CD4-positive, CD25-positive, alpha-beta regulatory T cell (primary cell): ENCODE measurements around the gene FKBP8. TPM values are rescaled to one million over a fixed set of nuclear protein-coding genes. Genes with fewer than 3 reads are reported as not detected.
"Not testable (repeated sequence)": the region's sequence is repeated elsewhere in the genome, so short reads cannot be mapped to it uniquely, and the experiment has no call there.

Experiments
- ATAC-seq, 2 donors: fragments of 150-1000 bp; cut with Tn5 transposase; one replicate each; pipeline ENCODE4 v1.10.0; 2021; ENCODE audit warnings: low read depth in 2 of 2, moderate number of reproducible peaks in 2 of 2, moderate library complexity in 1 of 2
- DNase-seq, 3 donors: peaks; one replicate each; pipeline versions ENCODE4 v3.0.0 to v3.0.0-alpha.2; 2012 to 2022; ENCODE audit warnings: mixed read lengths in 1 of 3
- H3K27ac ChIP-seq: one replicate; pipeline ENCODE4 v1.7.0; 2013; ENCODE audit warnings: mild to moderate bottlenecking, low read length; ENCODE audit not compliant: insufficient read depth, poor library complexity, severe bottlenecking
- H3K27me3 ChIP-seq: one replicate; pipeline ENCODE4 v1.7.0; 2013; ENCODE audit warnings: low read length; ENCODE audit not compliant: control insufficient read depth, insufficient read depth
- H3K36me3 ChIP-seq: one replicate; pipeline ENCODE4 v1.7.0; 2013; ENCODE audit warnings: mild to moderate bottlenecking, low read length, moderate library complexity; ENCODE audit not compliant: control insufficient read depth, insufficient read depth
- H3K4me1 ChIP-seq: 2 replicates; pipeline ENCODE4 v1.7.0; 2013; ENCODE audit warnings: mild to moderate bottlenecking, low read length; ENCODE audit not compliant: insufficient read depth, control insufficient read depth, poor library complexity, severe bottlenecking
- H3K4me3 ChIP-seq: one replicate; pipeline ENCODE4 v1.7.0; 2013; ENCODE audit warnings: low read depth, mild to moderate bottlenecking, low read length, moderate library complexity
- H3K9me3 ChIP-seq, 2 experiments: 1 replicate in 1 of 2; 2 replicates in 1 of 2; pipeline ENCODE4 v1.7.0; 2013; ENCODE audit warnings: low read length in 2 of 2, mild to moderate bottlenecking in 1 of 2, moderate library complexity in 1 of 2; ENCODE audit not compliant: control insufficient read depth in 2 of 2
- H3K27ac Mint-ChIP-seq, 3 donors: one replicate each; pipeline ENCODE4 v1.8.0; 2020 to 2022; ENCODE audit warnings: mild to moderate bottlenecking in 3 of 3, mixed read lengths in 3 of 3, moderate library complexity in 2 of 3
- H3K27me3 Mint-ChIP-seq: one replicate; pipeline ENCODE4 v1.8.0; 2022; ENCODE audit warnings: mild to moderate bottlenecking, mixed read lengths
- H3K36me3 Mint-ChIP-seq: one replicate; pipeline ENCODE4 v1.8.0; 2020; ENCODE audit warnings: mixed read lengths
- H3K4me1 Mint-ChIP-seq, 4 donors: one replicate each; pipeline ENCODE4 v1.8.0; 2020 to 2022; ENCODE audit warnings: mixed read lengths in 4 of 4, mild to moderate bottlenecking in 1 of 4
- H3K4me3 Mint-ChIP-seq, 4 donors: one replicate each; pipeline ENCODE4 v1.8.0; 2020 to 2022; ENCODE audit warnings: mild to moderate bottlenecking in 4 of 4, mixed read lengths in 4 of 4, moderate library complexity in 3 of 4
- H3K9me3 Mint-ChIP-seq, 7 donors: one replicate each; pipeline ENCODE4 v1.8.0; 2020 to 2022; ENCODE audit warnings: mixed read lengths in 7 of 7, mild to moderate bottlenecking in 3 of 7, moderate library complexity in 2 of 7
- polyA plus RNA-seq, 4 donors: library from polyadenylated mRNA; unstranded; fragments of 300-500 nt; fragmentation: Illumina TruSeq; gene quantifications; one replicate each; pipeline ENCODE4 v1.2.3, GENCODE V29; 2021
- total RNA-seq: library from RNA; stranded (reverse); gene quantifications from one replicate; pipeline ENCODE4 v1.2.3, GENCODE V29; 2022

Gene FKBP8
- 186 TPM for total RNA-seq
- polyA plus RNA-seq: 100 to 1,000 TPM; 106 to 118 (median 117) TPM

GRCh38 chr19:18542941-18543813 is at the start of gene FKBP8:
TSS of gene FKBP8 (minus strand) at chr19:18543573. CDS start at chr19:18541970, 1,603 bp downstream.
- Mint-ChIP-seq H3K27ac (peak within 1 kb of the TSS; percentile 95 to 99 (median 97)), H3K4me3 (peak within 1 kb of the TSS; percentile 91 to 99 (median 96)), H3K36me3 (peaks cover 3% of the 10 kb centered on the region), H3K4me1 (peaks cover 0 to 34% (median 15%) of the 10 kb centered on the region in 4 donors), H3K9me3 (no peaks in the 10 kb centered on the region), H3K27me3 (peaks cover 4% of the 10 kb centered on the region)
- peak; percentile 87 to 95 (median 91) for DNase-seq
- peak; percentile 95 to 96 for ATAC-seq
- peak within 1 kb of the TSS; percentile 80 for H3K27ac ChIP-seq
- peaks cover 18% of the 10 kb centered on the region for H3K4me1 ChIP-seq
- H3K27me3 ChIP-seq: no peaks in the 10 kb centered on the region
- H3K36me3 ChIP-seq: peaks cover 18% of the 10 kb centered on the region
- no peaks in the 10 kb centered on the region for H3K9me3 ChIP-seq
- H3K4me3 ChIP-seq: peak within 1 kb of the TSS; percentile 81

GRCh38 chr19:18592732-18593131 is 49.4 kb upstream of the FKBP8 start:
- Mint-ChIP-seq H3K4me1 (peaks cover 6 to 49% (median 18%) of the 10 kb centered on the region in 4 donors), H3K27me3 (peaks cover 19% of the 10 kb centered on the region), H3K4me3 (peak overlapping the region in 2 of 4 donors; percentile 39 to 93), H3K27ac (peak overlapping the region in 1 of 3 donors; percentile 7)
- H3K27ac ChIP-seq, H3K4me3 ChIP-seq, H3K9me3 ChIP-seq, H3K9me3 Mint-ChIP-seq, H3K27me3 ChIP-seq, H3K36me3 ChIP-seq, H3K36me3 Mint-ChIP-seq, ATAC-seq, DNase-seq: not testable (repeated sequence)
- H3K4me1 ChIP-seq: peaks cover 41% of the 10 kb centered on the region

- ATAC-seq (no peak), DNase-seq (no peak)
- Mint-ChIP-seq H3K27me3 (peaks cover 19% of the 10 kb centered on the region), H3K27ac (peak overlapping the region in 1 of 3 donors; percentile 26), H3K4me1 (peaks cover 6 to 51% (median 19%) of the 10 kb centered on the region in 4 donors), H3K36me3 (no peaks in the 10 kb centered on the region), H3K9me3 (peaks cover 0 to 2% (median 0%) of the 10 kb centered on the region in 7 donors), H3K4me3 (peak overlapping the region in 2 of 4 donors; percentile 27 to 93)
- H3K27ac ChIP-seq: no peak overlapping the region
- no peaks in the 10 kb centered on the region for H3K27me3 ChIP-seq
- H3K36me3 ChIP-seq: peaks cover 6% of the 10 kb centered on the region
- H3K4me1 ChIP-seq: peaks cover 44% of the 10 kb centered on the region
- no peak overlapping the region for H3K4me3 ChIP-seq
- no peaks in the 10 kb centered on the region for H3K9me3 ChIP-seq
These were observed 48.5 kb upstream of the FKBP8 start for GRCh38 chr19:18591735-18592385.

GRCh38 chr19:18590273-18591272 is 47.2 kb upstream of the FKBP8 start:
- DNase-seq (no peak), ATAC-seq (no peak)
- Histone ChIP-seq H3K36me3 (peaks cover 6% of the 10 kb centered on the region), H3K4me3 (no peak overlapping the region), H3K4me1 (peaks cover 46% of the 10 kb centered on the region), H3K9me3 (no peaks in the 10 kb centered on the region), H3K27me3 (no peaks in the 10 kb centered on the region), H3K27ac (peak overlapping the region; percentile 91)
- Mint-ChIP-seq H3K4me1 (peaks cover 6 to 50% (median 20%) of the 10 kb centered on the region in 4 donors), H3K36me3 (no peaks in the 10 kb centered on the region), H3K27ac (peak overlapping the region in 1 of 3 donors; percentile 92), H3K27me3 (peaks cover 13% of the 10 kb centered on the region), H3K4me3 (peak overlapping the region; percentile 92 to 93 (median 92)), H3K9me3 (no peaks in the 10 kb centered on the region)

GRCh38 chr19:18589380-18590272 is 46.3 kb upstream of the FKBP8 start:
- Mint-ChIP-seq H3K4me1 (peaks cover 6 to 48% (median 19%) of the 10 kb centered on the region in 4 donors), H3K27ac (peak overlapping the region; percentile 92 to 98 (median 92)), H3K9me3 (no peaks in the 10 kb centered on the region), H3K27me3 (peaks cover 10% of the 10 kb centered on the region), H3K36me3 (no peaks in the 10 kb centered on the region), H3K4me3 (peak overlapping the region; percentile 92 to 93 (median 92))
- no peaks in the 10 kb centered on the region for H3K9me3 ChIP-seq
- peak overlapping the region; percentile 47 for H3K4me3 ChIP-seq
- peaks cover 40% of the 10 kb centered on the region for H3K4me1 ChIP-seq
- no peaks in the 10 kb centered on the region for H3K27me3 ChIP-seq
- H3K27ac ChIP-seq: peak overlapping the region; percentile 91
- DNase-seq: peak; percentile 65 to 86 (median 78)
- peak; percentile 57 to 61 for ATAC-seq
- H3K36me3 ChIP-seq: peaks cover 6% of the 10 kb centered on the region

- no peaks in the 10 kb centered on the region for H3K9me3 Mint-ChIP-seq
- no peaks in the 10 kb centered on the region for H3K36me3 Mint-ChIP-seq
- H3K4me1 Mint-ChIP-seq: peaks cover 6 to 47% (median 19%) of the 10 kb centered on the region in 4 donors
These were observed 45.4 kb upstream of the FKBP8 start, which contains the start of gene REX1BD for GRCh38 chr19:18588611-18589379. TSS of gene REX1BD (plus strand) at chr19:18588798. CDS start at chr19:18588802, 4 bp downstream.

More at GRCh38 chr19:18588611-18589379, 45.4 kb upstream of the FKBP8 start, which contains the start of gene REX1BD:
- H3K27me3 ChIP-seq: no peaks in the 10 kb centered on the region
- peak within 1 kb of the TSS; percentile 91 for H3K27ac ChIP-seq
- no peaks in the 10 kb centered on the region for H3K9me3 ChIP-seq
- peak; percentile 80 for ATAC-seq
- H3K27ac Mint-ChIP-seq: peak within 1 kb of the TSS; percentile 92 to 98 (median 93)
- peaks cover 8% of the 10 kb centered on the region for H3K27me3 Mint-ChIP-seq
- H3K4me3 Mint-ChIP-seq: peak within 1 kb of the TSS; percentile 92 to 93 (median 92)
- peaks cover 6% of the 10 kb centered on the region for H3K36me3 ChIP-seq
- DNase-seq: peak; percentile 80 to 90 (median 89)
- peak within 1 kb of the TSS; percentile 72 for H3K4me3 ChIP-seq
- peaks cover 33% of the 10 kb centered on the region for H3K4me1 ChIP-seq
